NCI-H446 treated with DMSO at 0.1 percent for 48 hours (cell line): ENCODE data around the gene FRS2.

ENCODE experiments used
- DNase-seq: peaks from one replicate; lab custom pipeline; 2025; lab: John Stamatoyannopoulos, UW

Gene FRS2

DNA sequence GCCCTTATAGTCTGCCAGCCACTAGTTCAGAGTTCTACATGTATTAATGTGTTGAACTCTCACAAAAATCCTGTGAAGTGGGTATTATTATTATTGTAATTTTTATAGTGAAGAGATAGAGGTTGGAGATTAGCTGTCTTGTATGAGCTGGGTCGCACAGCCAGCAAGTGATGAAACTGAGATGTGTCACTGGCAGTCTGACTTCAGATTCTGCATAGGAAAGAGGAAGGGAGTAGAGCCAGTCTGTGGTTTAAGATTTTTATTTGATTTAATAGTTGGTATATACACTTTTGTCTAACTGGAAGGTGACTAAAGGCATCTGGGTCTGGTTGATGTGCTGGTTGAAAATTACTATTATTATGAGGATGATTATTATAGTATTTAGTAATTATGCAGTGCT lies 5.8 kb upstream of the FRS2 start:
- no peak for DNase-seq

DNA sequence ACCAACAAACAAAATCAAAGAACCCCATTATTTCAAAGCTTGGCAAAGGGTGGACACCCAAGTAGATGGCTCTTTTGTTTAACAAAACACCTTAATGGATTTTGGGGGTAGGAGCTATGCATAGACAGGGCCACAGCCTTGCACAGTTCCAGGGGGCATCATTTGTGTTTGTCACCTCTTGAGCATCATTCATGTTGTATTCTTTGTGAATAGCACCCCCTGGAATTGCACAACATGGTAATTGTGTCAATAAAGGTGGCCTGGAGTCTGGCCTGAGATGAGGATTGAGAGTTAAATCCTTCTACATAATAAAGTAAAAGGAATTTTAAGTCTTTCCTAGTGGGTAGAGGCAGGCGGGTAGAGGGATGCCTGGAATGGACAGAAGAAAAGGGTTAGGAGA lies 3.3 kb upstream of the FRS2 start:
- no peak for DNase-seq

DNA sequence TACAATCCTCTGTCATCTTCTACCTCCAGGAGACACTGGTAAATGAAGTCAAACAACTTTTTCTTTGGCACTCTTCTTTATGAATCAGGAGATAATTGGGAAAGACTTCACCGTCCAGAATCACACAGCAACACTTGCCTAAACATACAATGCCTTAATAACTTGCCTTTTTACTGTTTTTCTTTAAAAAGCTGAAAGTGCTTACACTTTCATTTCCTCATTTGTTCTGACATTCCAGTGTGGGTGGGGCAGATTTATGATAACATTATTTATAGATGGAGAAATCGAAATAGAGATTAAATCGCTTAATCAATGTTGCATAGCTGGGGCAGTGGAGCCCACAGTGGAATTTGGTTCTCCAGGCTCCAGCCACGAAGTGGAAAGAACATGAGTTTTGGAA lies 2.8 kb upstream of the FRS2 start:
- DNase-seq = no peak

DNA sequence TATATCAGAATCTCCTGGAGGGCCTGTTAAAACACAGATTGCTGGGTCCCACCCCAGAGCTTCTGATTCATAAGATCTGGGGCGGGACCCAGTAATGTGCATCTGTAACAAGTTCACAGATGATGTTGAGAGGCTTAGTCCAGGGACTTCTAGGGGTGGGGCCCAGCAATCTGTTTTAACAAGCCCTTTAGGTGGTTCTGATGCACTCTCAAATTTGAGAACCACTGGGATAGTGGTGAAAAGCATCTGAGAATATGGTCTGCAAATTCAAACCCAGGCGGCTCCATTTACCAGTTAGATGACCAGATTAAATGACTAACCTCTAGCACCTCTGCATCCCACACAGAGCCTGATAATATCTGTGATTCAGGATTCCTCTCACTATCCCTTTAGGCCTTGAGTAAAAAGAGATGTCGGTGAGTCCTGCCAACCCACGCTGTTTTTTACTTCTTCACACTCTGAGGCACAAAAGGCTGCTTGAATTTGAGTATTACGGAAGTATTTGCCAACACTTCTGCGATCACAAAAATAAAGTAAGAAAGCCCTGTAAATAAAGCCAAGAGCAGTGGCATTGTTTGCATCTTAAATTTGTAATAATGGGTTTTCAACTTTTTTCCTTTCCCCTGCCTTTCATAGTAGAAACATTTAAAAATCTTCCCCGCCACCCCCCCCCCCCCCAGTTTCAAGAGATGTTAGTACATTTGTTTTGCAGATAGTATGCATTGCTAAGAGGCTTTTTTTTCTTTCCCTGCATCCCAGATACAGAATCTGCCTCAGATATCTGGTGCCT lies 1.8 kb upstream of the FRS2 start:
- DNase-seq = no peak

DNA sequence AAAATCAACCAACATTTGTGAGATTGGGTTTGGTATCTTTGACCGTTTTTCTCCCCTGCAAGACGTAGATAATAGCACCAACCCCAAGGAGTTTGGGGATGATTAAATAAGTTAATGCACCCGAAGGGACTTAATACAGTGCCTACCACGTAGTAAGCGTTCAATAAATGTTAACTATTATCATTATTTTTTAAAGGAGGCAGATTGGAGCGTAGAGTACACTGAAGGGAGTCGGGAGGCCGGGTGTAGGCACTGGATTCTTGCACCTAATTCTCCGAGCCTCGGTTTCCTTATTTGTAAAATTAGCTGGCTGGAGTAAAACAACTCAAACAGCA lies 367 bp upstream of the FRS2 start:
- no peak for DNase-seq

DNA sequence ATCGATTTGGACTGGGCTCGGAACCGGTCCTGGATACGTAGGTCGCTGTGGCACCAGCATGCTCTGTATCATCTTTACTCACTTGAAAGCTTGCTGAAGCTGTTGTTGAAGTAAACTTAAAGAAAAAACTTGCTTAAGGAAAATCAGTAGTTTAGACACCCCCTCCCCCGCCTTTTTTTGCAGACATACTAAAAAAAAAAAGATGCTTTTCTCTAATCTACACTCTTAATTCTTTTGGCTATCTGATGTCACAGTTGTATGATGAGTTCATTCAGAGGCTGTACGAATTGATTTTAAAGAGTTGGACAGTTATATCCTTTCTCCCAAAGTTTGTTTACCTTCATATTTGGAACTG lies 865 bp downstream of the FRS2 start:
- no peak for DNase-seq

DNA sequence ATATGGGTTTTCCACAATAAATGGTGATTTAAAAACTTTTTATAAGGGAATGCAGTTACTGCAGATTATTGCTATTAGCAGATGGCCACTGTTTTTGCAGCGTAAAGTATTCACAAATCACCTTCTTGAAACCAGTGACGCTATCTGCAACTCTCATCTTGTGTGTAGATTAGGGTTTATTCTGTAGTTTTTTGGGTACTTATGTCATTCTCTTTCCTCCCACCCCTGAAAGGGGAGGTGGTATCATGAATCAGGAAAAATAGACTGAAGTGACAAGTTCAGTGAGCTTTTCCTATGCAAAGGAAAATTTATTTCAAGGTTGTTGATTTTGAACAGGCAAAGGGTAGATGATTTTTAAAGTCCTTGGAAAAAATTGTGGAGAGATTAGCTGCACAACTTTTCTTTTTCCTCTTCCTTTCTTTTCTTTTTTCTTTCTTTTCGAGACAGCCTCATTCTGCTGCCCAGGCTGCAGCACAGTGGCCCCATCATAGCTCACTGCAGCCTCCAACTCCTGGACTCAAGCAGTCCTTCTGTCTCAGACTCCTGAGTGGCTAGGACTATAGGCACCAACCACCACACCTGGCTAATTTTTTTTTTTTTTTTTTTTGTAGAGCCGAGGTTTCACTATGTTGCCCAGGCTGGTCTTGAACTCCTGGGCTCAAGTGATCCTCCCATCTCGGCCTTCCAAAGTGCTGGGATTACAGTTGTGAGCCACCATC lies 1.6 kb downstream of the FRS2 start:
- no peak for DNase-seq

DNA sequence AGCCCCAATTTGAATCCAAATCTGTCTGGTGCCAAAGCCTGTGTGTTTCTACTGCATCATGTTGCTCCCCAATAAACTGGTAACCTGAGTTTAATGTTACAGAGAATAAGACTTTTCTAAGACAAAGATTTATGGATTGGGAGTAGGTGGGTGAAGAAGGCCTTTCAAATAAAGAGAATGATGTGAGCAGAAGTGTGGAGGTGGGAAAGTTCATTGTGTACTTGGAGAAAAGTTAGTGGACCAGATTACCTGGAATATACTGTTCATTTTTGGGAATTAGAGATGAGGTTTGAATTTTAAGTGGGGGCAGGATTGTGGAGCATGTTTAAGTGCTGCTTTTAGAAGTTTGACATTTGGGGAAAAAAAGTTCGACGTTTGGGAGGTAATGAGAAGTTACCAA lies 3.1 kb downstream of the FRS2 start:
- DNase-seq = no peak

DNA sequence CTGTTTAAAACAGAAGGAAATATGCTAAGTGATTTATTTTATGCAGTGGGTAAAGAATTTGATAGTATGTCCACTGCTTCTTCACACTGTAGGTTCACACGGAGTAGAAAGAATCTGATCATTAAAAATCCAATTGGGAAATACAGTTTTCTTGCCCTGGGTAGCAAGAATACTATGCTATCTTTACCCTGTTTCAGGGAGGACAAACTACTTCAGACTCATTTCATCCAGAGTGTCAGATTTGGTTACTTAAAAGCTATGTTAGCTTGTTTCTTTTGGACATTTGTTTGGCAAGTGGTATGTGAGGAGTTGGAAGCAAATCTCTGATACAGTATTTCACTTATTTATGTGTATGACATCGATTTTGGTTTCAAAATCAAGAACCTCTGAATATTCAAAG lies 4.3 kb downstream of the FRS2 start:
- no peak for DNase-seq

DNA sequence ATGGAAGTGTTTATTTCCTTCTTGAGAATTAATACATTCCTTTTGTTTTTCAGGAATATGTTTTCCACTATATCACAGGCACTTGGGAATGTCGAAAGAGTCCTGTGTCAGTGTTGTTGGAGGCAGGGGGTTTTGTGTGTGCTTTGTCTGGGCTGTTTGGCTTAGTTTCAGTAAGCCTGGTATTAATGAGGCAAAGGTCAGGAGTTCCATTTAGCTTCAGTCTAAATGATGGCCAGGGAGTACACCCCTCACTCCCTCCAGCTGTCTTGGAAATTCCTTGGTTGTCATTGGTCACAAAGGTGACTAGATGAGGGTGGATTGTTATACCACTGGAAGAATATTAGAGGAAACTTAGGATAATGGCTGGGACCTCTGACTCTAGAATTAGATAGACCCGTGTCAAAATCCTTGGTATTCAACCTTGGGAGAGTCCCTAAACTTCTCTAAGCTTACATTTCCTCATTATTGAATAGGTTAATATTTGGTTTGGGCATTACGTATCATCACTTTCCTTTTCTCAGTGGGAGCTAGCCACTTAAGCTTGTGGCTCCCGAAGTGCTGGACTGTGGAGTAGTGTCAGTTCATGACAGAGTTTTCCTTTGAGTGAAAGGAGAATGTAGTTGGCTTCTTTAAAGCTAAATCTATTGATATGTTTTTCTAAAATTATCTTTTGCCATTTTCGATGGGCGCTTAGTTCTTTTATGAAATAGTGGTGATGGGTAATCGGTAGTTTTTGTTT lies 5.2 kb downstream of the FRS2 start:
- no peak for DNase-seq

DNA sequence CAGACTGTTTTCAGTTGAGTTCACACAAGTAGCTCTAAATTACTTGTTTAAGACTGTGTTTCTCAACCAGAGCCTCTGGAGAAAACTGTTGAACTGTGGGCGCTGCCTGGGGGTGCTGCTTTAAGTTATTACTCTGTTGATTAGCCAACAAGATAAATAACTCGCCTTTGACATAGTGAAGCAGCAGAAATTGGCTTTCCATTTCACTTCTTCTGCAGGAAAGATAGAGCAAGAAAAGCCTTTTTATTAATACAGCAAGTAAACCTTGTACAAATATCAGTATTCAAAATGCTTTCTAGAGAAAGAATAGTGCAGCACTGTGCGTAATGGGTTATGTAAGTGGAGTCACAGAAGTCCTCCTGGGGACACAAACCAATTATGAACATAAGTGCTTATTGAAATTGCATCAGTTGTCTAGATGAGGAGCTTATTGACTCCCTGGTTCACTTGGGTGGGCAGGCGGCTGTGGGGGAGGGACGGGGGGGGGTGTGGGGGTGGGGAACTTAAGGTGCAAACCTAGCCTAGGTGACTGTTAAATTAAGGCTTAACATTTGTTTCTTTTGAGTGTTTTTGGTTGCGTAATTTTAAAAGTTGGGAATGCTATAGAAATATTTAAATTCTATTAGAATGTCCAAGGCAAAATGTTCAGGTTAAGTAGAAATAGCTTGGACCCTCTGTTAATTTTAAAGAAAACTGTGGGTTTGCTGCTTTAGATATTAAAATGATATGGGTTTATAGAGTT lies 6.3 kb downstream of the FRS2 start:
- DNase-seq = no peak

DNA sequence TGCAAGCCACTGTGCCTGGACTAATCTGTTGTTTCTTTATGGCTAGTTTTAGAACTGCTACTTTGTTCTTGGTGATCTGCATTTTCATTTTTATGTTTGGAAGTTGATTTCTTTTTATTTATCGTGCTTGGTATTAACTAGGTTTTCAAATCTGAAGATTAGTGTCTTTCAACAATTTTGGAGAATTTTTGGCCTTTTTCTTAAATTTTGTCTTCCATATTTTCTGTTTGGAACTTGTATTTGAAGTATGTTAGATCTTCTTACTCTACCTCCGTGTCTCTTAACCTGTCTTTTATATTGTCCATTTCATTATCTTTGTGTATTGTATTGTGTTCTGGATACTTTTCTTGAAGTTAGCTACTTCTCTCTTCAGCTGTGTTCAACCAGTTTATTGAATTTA lies 9.5 kb downstream of the FRS2 start:
- DNase-seq = no peak

DNA sequence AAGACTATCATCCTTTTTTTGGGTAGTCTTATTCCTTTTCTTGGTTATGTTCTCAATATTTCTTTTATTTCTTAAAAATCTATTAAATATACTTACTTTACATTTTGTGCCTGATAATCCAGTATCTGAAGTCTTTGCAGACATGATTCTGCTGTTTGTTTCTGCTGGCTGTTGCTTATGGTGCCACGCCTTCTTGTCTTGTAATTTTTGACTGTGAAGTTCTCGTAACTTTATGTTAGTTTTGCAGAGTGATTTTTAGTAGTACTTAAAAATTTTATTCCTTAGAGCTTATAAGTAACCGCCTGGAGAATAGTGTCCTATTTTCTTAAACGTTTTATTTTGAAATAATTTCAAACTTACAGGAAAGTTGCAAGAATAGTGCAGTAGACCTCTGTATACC lies 10.5 kb downstream of the FRS2 start:
- no peak for DNase-seq

DNA sequence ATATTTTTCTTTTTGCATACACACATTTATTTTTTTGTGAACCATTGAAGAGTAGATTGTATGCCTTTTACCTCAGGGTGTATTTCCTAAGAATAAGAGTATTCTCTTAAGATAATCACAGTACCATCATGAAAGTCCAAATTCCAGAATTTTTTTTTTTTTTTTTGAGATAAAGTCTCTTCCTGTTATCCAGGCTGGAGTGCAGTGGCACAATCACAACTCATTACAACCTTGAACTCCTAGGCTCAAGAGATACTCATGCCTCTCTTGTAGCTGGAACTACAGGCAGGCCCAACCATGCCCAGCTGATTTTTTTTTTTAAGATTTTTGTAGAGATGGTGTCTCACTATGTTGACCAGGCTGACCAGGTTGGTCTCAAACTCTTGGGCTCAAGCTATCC lies 10.9 kb downstream of the FRS2 start:
- no peak for DNase-seq

DNA sequence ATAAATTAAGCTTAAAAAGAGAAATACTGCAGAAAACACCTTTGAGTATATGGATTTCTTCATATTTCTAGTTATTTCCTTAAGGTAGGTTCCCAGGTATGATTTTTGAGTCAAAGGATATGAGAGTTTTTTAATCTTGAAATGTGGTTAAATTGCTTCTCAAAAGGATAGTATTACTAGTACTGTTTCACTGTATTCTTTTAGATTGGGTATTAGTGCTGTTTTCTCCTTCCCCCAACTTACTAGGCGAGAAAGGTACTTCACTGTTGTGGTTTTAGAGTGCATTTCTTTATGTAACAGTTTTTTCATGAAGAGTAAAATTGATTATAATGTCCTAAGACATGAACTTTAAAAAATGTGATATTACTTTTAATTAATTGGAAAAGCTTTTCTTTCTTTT lies 13.5 kb downstream of the FRS2 start:
- DNase-seq = no peak

DNA sequence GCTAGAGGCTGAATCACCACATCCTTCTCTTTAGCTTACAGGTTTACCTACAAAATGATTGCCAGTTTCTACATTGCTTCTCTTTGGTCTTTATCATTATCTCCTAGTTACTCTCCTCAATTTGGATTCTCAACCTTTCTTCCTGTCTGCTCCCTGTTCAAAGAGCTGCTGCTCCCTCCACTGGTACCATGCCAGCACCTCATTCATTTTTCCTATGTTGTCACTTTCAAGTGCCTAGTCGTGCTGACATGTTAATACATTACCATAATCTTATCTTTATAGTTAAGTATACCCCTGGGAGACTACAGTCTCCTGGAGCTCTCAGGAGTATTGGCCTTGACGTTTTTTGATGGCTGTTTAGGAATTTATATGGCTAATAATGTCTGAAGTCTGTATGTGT lies 14.2 kb downstream of the FRS2 start:
- no peak for DNase-seq

DNA sequence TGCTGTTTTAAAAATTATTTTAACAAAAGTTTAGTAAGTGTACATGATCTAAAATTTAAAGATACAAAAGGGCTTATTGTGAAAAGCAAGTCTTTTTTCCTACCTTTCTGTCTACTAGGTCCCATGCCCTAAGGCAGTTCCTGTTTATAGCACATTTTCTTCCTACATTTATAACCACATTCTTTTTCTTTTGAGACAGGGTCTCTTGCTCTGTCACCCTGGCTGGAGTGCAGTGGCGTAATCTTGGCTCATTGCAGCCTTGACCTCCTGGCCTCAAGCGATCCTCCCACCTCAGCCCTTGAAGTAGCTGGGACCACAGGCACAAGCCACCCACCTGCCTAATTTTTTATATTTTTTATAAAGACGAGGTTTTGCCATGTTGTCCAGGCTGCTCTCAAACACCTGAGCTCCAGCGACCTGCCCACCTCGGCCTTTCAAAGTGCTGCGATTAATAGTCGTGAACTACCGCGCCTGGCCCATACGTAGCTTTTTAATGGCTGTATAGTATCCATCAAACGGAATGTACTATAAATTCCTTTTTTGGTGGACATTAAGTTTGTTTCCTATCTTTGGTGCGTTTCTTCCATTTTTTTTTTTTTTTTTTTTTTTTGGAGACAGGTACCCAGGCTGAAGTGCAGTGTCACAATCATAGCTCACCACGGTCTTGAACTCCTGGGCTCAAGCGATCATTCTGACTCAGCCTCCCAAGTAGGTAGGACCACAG lies 20.9 kb downstream of the FRS2 start:
- no peak for DNase-seq

DNA sequence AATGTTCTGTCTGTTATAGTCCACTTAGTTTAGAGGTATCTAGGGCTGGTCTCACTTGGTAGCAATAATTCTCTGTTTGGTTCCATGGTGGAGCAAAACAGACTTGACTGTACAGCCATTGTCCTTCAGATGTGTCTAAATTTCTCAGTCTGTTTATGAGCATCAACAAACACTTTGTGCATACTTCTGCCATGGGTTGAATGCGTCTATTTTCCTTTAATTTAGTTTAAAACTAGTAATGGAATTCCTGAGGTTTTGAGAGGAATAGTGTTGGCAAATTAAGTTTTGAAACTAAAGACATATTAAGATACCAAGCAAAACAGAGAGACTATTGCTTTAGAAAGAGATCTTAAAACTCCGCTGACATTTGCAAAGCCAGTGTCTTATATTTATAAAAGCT lies 22.6 kb downstream of the FRS2 start:
- DNase-seq = no peak

DNA sequence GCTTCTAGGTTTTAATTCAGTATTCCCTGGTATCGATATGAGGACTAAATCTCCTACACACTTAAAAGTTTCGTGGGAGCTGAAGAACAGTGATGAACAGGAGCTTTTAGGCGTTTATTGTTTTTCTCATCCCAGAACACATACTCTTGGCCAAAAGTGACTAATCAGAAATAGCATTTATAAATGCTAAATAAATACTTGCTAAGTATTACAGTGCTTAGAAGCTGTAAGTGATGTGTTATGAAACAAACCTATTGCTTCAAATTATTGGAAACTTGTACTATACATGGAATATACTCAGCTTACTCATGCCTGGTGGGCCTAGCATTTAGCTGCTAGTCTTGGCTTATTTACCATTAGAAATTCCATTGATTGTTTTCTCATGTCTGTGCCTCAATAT lies 24.9 kb downstream of the FRS2 start:
- DNase-seq = no peak

DNA sequence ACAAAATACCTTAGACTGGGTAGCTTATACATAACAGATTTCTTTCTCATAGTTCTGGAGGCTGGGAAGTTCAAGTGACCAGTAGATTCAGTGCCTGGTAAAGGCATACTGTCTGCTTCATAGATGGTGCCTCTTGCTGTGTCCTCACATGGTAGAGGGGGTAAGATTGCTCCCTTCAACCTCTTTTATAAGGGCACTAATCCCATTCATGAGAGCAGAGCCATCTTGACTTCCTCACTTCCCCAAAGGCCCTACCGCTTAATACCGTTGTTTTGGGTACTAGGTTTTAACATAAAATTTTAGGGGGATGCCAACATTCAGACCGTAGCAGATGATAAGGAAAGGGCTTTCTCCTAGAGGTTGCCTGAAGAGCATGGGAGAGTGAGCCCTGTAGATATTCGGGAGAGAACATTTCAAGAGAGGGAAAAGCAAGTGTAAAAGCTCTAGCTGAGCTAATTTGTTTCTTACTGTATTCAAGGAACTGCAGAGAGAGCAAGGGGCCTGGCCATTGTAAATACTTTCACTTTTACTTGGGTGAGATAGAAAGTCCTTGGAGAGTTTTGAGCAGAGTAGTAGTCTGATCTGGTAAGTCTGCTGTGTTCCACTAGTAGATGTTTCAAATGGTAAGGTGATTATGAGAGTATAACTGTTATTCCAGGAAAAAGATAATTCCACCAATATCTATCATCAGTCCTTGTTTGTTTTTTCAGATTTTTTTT lies 27.3 kb downstream of the FRS2 start:
- no peak for DNase-seq

DNA sequence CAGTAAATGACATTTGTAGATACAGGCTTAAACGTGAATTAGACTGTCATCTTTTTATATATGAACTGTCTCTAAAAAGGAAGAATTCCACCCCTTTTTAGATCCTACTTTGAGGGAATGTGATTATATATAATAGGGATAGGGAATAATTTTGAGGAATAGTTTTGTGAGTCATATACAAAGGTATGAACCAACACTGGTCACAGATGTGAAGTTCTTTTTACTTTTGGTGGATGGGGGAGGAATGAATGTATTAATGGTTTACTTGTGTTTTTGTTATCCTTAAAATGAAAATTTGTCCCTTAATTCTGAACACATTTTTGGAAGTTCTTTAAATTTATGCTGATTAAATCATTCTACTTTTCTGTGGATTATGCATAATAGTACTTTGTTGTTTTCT lies 30.4 kb downstream of the FRS2 start:
- DNase-seq = no peak
